ENCODE results near the gene RRAS2. TPM values are rescaled to one million over a fixed set of nuclear protein-coding genes. Genes with fewer than 3 reads are reported as not detected.

RRAS2 gene
- total and polyA plus RNA-seq, 9 of the 15 experiments (the other 6 are each of a cell fraction or from before 2014, with no cell fraction given), result 9.4 to 47.5 (median 37.6) TPM

- Histone ChIP-seq H3K4me1 (replicated peaks in 1 of 2; ENCODE audit: control insufficient read depth in 2 of 2, insufficient read depth in 2 of 2, low read length in 2 of 2) (peaks cover 0 to 3% of the 10 kb centered on the region in 2 experiments; a peak in 2 of 5 replicates), H2AFZ (ENCODE audit: low read depth, low read length) (no peak overlapping the region), H3K4me3 (no peak overlapping the region), H3K9me3 (replicated peaks; ENCODE audit: control insufficient read depth, insufficient read depth, low read depth, low read length) (no peaks in the 10 kb centered on the region), H3K27me3 (ENCODE audit: control insufficient read depth in 2 of 2, insufficient read depth in 2 of 2, low read length in 2 of 2) (no peaks in the 10 kb centered on the region), H3K9me1 (ENCODE audit: control insufficient read depth, insufficient read depth, low read length) (no peaks in the 10 kb centered on the region), H3K27ac (ENCODE audit: extremely low read depth, low read depth, low read length) (no peak overlapping the region), H3K79me2 (ENCODE audit: control insufficient read depth, insufficient read depth, low read length) (peaks cover 26% of the 10 kb centered on the region; the same call in 2 of the 3 replicates), H4K20me1 (replicated peaks; ENCODE audit: control insufficient read depth, insufficient read depth, low read length) (peaks cover 17% of the 10 kb centered on the region; the same call in 1 of the 2 replicates), H3K36me3 (ENCODE audit: control insufficient read depth, insufficient read depth, low read length) (no peaks in the 10 kb centered on the region), H3K4me2 (ENCODE audit: insufficient read depth, low read length) (no peak overlapping the region), H3K9ac (ENCODE audit: insufficient read depth in 1 of 2, low read depth in 2 of 2, low read length in 2 of 2) (no peak overlapping the region)
- FAIRE-seq (no peak), DNase-seq (ENCODE audit: extremely low read depth in 1 of 4, low spot score in 3 of 4) (peak in 1 of 4 experiments; percentile 11), ATAC-seq (no peak)
- BruUV-seq (replicated peaks), result no TSS peak
- WGBS (ENCODE audit: insufficient coverage, low coverage, missing lambda C conversion rate), result 90% methylated on average over 1 of the region's 1 CpG
- TF ChIP-seq MAFK (IDR thresholded peaks at IDR 0.05; ENCODE audit: low read length), result no peak
- no peak for TF ChIP-seq FUS (optimal IDR thresholded peaks at IDR 0.05; ENCODE audit: low read depth, low read length)
- no peak for TF ChIP-seq EWSR1 (IDR thresholded peaks at IDR 0.05; ENCODE audit: borderline replicate concordance, low read depth, partially characterized antibody)
- no peak for TF ChIP-seq BRF1 (IDR thresholded peaks at IDR 0.05; ENCODE audit: borderline replicate concordance, extremely low read depth, insufficient read length)
- TF ChIP-seq GTF2A2 (tag; IDR thresholded peaks at IDR 0.05), result no peak
- no peak for TF ChIP-seq MECOM (CRISPR knock-in tag; IDR thresholded peaks at IDR 0.05)
- TF ChIP-seq, protein P1, sequence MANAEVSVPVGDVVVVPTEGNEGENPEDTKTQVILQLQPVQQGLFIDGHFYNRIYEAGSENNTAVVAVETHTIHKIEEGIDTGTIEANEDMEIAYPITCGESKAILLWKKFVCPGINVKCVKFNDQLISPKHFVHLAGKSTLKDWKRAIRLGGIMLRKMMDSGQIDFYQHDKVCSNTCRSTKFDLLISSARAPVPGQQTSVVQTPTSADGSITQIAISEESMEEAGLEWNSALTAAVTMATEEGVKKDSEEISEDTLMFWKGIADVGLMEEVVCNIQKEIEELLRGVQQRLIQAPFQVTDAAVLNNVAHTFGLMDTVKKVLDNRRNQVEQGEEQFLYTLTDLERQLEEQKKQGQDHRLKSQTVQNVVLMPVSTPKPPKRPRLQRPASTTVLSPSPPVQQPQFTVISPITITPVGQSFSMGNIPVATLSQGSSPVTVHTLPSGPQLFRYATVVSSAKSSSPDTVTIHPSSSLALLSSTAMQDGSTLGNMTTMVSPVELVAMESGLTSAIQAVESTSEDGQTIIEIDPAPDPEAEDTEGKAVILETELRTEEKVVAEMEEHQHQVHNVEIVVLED (CRISPR knock-in tag; IDR thresholded peaks at IDR 0.05), result no peak
- no peak for TF ChIP-seq TBL1XR1 (IDR thresholded peaks at IDR 0.05; ENCODE audit: low read length in 2 of 2)
- no peak for TF ChIP-seq ZNF232 (CRISPR knock-in tag; IDR thresholded peaks at IDR 0.05)
- no peak for TF ChIP-seq ZNF589 (CRISPR knock-in tag; IDR thresholded peaks at IDR 0.05; ENCODE audit: low read depth)
- TF ChIP-seq TAF9B (IDR thresholded peaks at IDR 0.05; ENCODE audit: partially characterized antibody), result no peak
- no peak for TF ChIP-seq MAFG (tag; conservative IDR thresholded peaks at IDR 0.05)
- TF ChIP-seq NELFE (IDR thresholded peaks at IDR 0.05; ENCODE audit: insufficient read depth, insufficient read length), result no peak
- TF ChIP-seq, protein P2, sequence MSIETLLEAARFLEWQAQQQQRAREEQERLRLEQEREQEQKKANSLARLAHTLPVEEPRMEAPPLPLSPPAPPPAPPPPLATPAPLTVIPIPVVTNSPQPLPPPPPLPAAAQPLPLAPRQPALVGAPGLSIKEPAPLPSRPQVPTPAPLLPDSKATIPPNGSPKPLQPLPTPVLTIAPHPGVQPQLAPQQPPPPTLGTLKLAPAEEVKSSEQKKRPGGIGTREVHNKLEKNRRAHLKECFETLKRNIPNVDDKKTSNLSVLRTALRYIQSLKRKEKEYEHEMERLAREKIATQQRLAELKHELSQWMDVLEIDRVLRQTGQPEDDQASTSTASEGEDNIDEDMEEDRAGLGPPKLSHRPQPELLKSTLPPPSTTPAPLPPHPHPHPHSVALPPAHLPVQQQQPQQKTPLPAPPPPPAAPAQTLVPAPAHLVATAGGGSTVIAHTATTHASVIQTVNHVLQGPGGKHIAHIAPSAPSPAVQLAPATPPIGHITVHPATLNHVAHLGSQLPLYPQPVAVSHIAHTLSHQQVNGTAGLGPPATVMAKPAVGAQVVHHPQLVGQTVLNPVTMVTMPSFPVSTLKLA (conservative IDR thresholded peaks at IDR 0.05), result no peak
- in situ Hi-C loops (cut with MboI), result loop anchor here (10.0 kb wide), 2 partner anchors 108 to 148 kb away; no protein-coding TSS in a partner anchor
- ChIA-PET CTCF (ENCODE audit: low intra/inter-chr PET ratio) (no interaction called here), POLR2A (no interaction called here)
- intact Hi-C loops (cut with micrococcal nuclease), result no loop called here
Observed at GRCh38 chr11:14306481-14306880, 52.5 kb downstream of the RRAS2 start.
